ENCODE measurements around the gene VPS13D.

Gene VPS13D

GRCh38 chr1:12339396-12339795 lies 109.6 kb downstream of the VPS13D start:
- Histone ChIP-seq H3K9me3 (ENCODE audit: insufficient read depth, low read depth, low read length) (no peaks in the 10 kb centered on the region), H3K36me3 (ENCODE audit: insufficient read depth, low read length) (peaks cover 22% of the 10 kb centered on the region), H3K4me3 (ENCODE audit: low read length) (no peak overlapping the region), H3K27me3 (ENCODE audit: insufficient read depth, low read length) (no peaks in the 10 kb centered on the region), H3K27ac (ENCODE audit: low read depth, low read length) (no peak overlapping the region), H3K9ac (ENCODE audit: low read depth, low read length) (no peak overlapping the region), H3K4me1 (ENCODE audit: insufficient read depth, low read length) (peaks cover 7% of the 10 kb centered on the region)
- WGBS, result 83% methylated on average over 3 of the region's 3 CpGs

GRCh38 chr1:12339811-12340543 lies 110.1 kb downstream of the VPS13D start:
- WGBS, result 85% methylated on average over 3 of the region's 4 CpGs
- peaks cover 7% of the 10 kb centered on the region for H3K4me1 ChIP-seq (ENCODE audit: insufficient read depth, low read length)
- peaks cover 18% of the 10 kb centered on the region for H3K36me3 ChIP-seq (ENCODE audit: insufficient read depth, low read length)
- H3K27ac ChIP-seq (ENCODE audit: low read depth, low read length), result no peak overlapping the region
- H3K9me3 ChIP-seq (ENCODE audit: insufficient read depth, low read depth, low read length), result no peaks in the 10 kb centered on the region
- H3K4me3 ChIP-seq (ENCODE audit: low read length), result no peak overlapping the region
- H3K9ac ChIP-seq (ENCODE audit: low read depth, low read length), result no peak overlapping the region
- no peaks in the 10 kb centered on the region for H3K27me3 ChIP-seq (ENCODE audit: insufficient read depth, low read length)

- no peak overlapping the region for H3K4me3 ChIP-seq (ENCODE audit: low read length)
- 90% methylated on average over 3 of the region's 3 CpGs for WGBS
- H3K36me3 ChIP-seq (ENCODE audit: insufficient read depth, low read length), result peaks cover 22% of the 10 kb centered on the region
- no peak overlapping the region for H3K9ac ChIP-seq (ENCODE audit: low read depth, low read length)
- no peaks in the 10 kb centered on the region for H3K27me3 ChIP-seq (ENCODE audit: insufficient read depth, low read length)
- H3K9me3 ChIP-seq (ENCODE audit: insufficient read depth, low read depth, low read length), result no peaks in the 10 kb centered on the region
- peaks cover 7% of the 10 kb centered on the region for H3K4me1 ChIP-seq (ENCODE audit: insufficient read depth, low read length)
- H3K27ac ChIP-seq (ENCODE audit: low read depth, low read length), result no peak overlapping the region
These were observed 110.7 kb downstream of the VPS13D start for GRCh38 chr1:12340544-12340930.

- no peaks in the 10 kb centered on the region for H3K27me3 ChIP-seq (ENCODE audit: insufficient read depth, low read length)
- peaks cover 28% of the 10 kb centered on the region for H3K36me3 ChIP-seq (ENCODE audit: insufficient read depth, low read length)
- no peak overlapping the region for H3K9ac ChIP-seq (ENCODE audit: low read depth, low read length)
- WGBS, result 94% methylated on average over 6 of the region's 6 CpGs
- no peak overlapping the region for H3K4me3 ChIP-seq (ENCODE audit: low read length)
- no peak overlapping the region for H3K27ac ChIP-seq (ENCODE audit: low read depth, low read length)
- peaks cover 7% of the 10 kb centered on the region for H3K4me1 ChIP-seq (ENCODE audit: insufficient read depth, low read length)
- H3K9me3 ChIP-seq (ENCODE audit: insufficient read depth, low read depth, low read length), result no peaks in the 10 kb centered on the region
These were observed 111.8 kb downstream of the VPS13D start for GRCh38 chr1:12341667-12342066.

- Histone ChIP-seq H3K27ac (ENCODE audit: low read depth, low read length) (no peak overlapping the region), H3K9me3 (ENCODE audit: insufficient read depth, low read depth, low read length) (no peaks in the 10 kb centered on the region), H3K4me3 (ENCODE audit: low read length) (no peak overlapping the region), H3K27me3 (ENCODE audit: insufficient read depth, low read length) (no peaks in the 10 kb centered on the region), H3K9ac (ENCODE audit: low read depth, low read length) (no peak overlapping the region), H3K36me3 (ENCODE audit: insufficient read depth, low read length) (peaks cover 33% of the 10 kb centered on the region), H3K4me1 (ENCODE audit: insufficient read depth, low read length) (peaks cover 7% of the 10 kb centered on the region)
- WGBS, result 90% methylated on average over 8 of the region's 8 CpGs
These were observed 112.7 kb downstream of the VPS13D start for GRCh38 chr1:12342401-12343003.

GRCh38 chr1:12343823-12344487 lies 114.1 kb downstream of the VPS13D start:
- peaks cover 46% of the 10 kb centered on the region for H3K36me3 ChIP-seq (ENCODE audit: insufficient read depth, low read length)
- no peak overlapping the region for H3K27ac ChIP-seq (ENCODE audit: low read depth, low read length)
- no peaks in the 10 kb centered on the region for H3K27me3 ChIP-seq (ENCODE audit: insufficient read depth, low read length)
- 79% methylated on average over 1 of the region's 2 CpGs for WGBS
- no peak overlapping the region for H3K4me3 ChIP-seq (ENCODE audit: low read length)
- peaks cover 7% of the 10 kb centered on the region for H3K4me1 ChIP-seq (ENCODE audit: insufficient read depth, low read length)
- no peaks in the 10 kb centered on the region for H3K9me3 ChIP-seq (ENCODE audit: insufficient read depth, low read depth, low read length)
- no peak overlapping the region for H3K9ac ChIP-seq (ENCODE audit: low read depth, low read length)

- Histone ChIP-seq H3K9me3 (ENCODE audit: insufficient read depth, low read depth, low read length) (no peaks in the 10 kb centered on the region), H3K36me3 (ENCODE audit: insufficient read depth, low read length) (peaks cover 54% of the 10 kb centered on the region), H3K27me3 (ENCODE audit: insufficient read depth, low read length) (no peaks in the 10 kb centered on the region), H3K27ac (ENCODE audit: low read depth, low read length) (no peak overlapping the region), H3K9ac (ENCODE audit: low read depth, low read length) (no peak overlapping the region), H3K4me3 (ENCODE audit: low read length) (no peak overlapping the region), H3K4me1 (ENCODE audit: insufficient read depth, low read length) (peaks cover 1% of the 10 kb centered on the region)
- 93% methylated on average over 7 of the region's 9 CpGs for WGBS
These were observed 114.9 kb downstream of the VPS13D start for GRCh38 chr1:12344596-12345349.

GRCh38 chr1:12345350-12346217 lies 115.8 kb downstream of the VPS13D start:
- Histone ChIP-seq H3K9ac (ENCODE audit: low read depth, low read length) (no peak overlapping the region), H3K36me3 (ENCODE audit: insufficient read depth, low read length) (peaks cover 62% of the 10 kb centered on the region), H3K4me1 (ENCODE audit: insufficient read depth, low read length) (no peaks in the 10 kb centered on the region), H3K4me3 (ENCODE audit: low read length) (no peak overlapping the region), H3K27me3 (ENCODE audit: insufficient read depth, low read length) (no peaks in the 10 kb centered on the region), H3K27ac (ENCODE audit: low read depth, low read length) (no peak overlapping the region), H3K9me3 (ENCODE audit: insufficient read depth, low read depth, low read length) (peaks cover 5% of the 10 kb centered on the region; the same call in 1 of the 2 replicates)
- WGBS, result 91% methylated on average over 7 of the region's 7 CpGs

GRCh38 chr1:12346483-12347151 lies 116.8 kb downstream of the VPS13D start:
- Histone ChIP-seq H3K9ac (ENCODE audit: low read depth, low read length) (no peak overlapping the region), H3K27ac (ENCODE audit: low read depth, low read length) (no peak overlapping the region), H3K4me3 (ENCODE audit: low read length) (no peak overlapping the region), H3K36me3 (ENCODE audit: insufficient read depth, low read length) (peaks cover 67% of the 10 kb centered on the region), H3K9me3 (ENCODE audit: insufficient read depth, low read depth, low read length) (peaks cover 6% of the 10 kb centered on the region; the same call in 1 of the 2 replicates), H3K27me3 (ENCODE audit: insufficient read depth, low read length) (no peaks in the 10 kb centered on the region), H3K4me1 (ENCODE audit: insufficient read depth, low read length) (no peaks in the 10 kb centered on the region)
- WGBS, result 93% methylated on average over 3 of the region's 5 CpGs

- Histone ChIP-seq H3K4me1 (ENCODE audit: insufficient read depth, low read length) (no peaks in the 10 kb centered on the region), H3K9me3 (ENCODE audit: insufficient read depth, low read depth, low read length) (peaks cover 6% of the 10 kb centered on the region; the same call in 1 of the 2 replicates), H3K27me3 (ENCODE audit: insufficient read depth, low read length) (no peaks in the 10 kb centered on the region), H3K9ac (ENCODE audit: low read depth, low read length) (no peak overlapping the region), H3K4me3 (ENCODE audit: low read length) (no peak overlapping the region), H3K27ac (ENCODE audit: low read depth, low read length) (no peak overlapping the region), H3K36me3 (ENCODE audit: insufficient read depth, low read length) (peaks cover 61% of the 10 kb centered on the region)
- 100% methylated on average over 1 of the region's 1 CpG for WGBS
These were observed 118.3 kb downstream of the VPS13D start for GRCh38 chr1:12348113-12348512.

All from HUES64 (cell line).